GM23248 (cell line): ENCODE results near the gene PPIG.

Source experiments
- EZH2 ChIP-seq: fragments of 200-600 bp; sonication (generic); IDR thresholded peaks from 2 replicates; pipeline ENCODE4 v1.6.1; 2018; ENCODE audit warnings: antibody characterized with exemption, mild to moderate bottlenecking; ENCODE audit not compliant: insufficient read depth, poor library complexity, severe bottlenecking
- EZH2phosphoT487 ChIP-seq: fragments of 200-600 bp; sonication (generic); IDR thresholded peaks from 2 replicates; pipeline ENCODE4 v1.6.1; 2018; ENCODE audit warnings: antibody characterized with exemption, moderate library complexity, mild to moderate bottlenecking, low read depth; ENCODE audit not compliant: insufficient read depth

DNA sequence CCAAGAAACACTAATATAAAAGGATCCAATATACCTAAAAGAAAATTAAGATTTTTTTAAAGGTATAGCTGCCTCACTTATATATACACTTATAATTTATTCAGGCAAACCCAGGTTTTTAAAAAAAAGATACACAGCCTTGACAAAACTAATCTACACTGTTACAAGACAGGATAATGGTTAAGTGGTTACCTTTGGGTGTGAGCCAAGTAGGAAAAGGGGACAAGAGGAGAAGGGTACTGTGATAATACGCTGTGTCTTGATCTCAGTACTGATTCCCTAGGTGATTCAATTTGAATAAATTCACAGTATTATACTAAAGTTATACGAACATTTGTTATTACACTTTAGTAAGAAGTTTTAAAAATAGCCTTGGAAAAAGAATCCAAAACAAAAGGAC lies 44.0 kb upstream of the PPIG start:
- no peak for TF ChIP-seq EZH2
- no peak for TF ChIP-seq EZH2phosphoT487
